SJSA1 (cell line): ENCODE measurements around the gene MSRB3. TPM values are rescaled to one million over a fixed set of nuclear protein-coding genes. Genes with fewer than 3 reads are reported as not detected.
A peak's percentile ranks its signal among the peaks of the same experiment; 100 is the strongest.

Experiments used
- DNase-seq, 2 experiments: peaks; one replicate each; pipeline ENCODE4 v3.0.0-alpha.2; 2015 to 2020; ENCODE audit warnings: low spot score in 2 of 2, low read depth in 1 of 2
- H3K27ac ChIP-seq: fragments of 250-450 bp; sonication (Bioruptor Pico); 2 replicates; pipeline ENCODE4 v1.5.1; 2020; ENCODE audit warnings: mild to moderate bottlenecking, moderate library complexity
- H3K27me3 ChIP-seq: fragments of 250-450 bp; sonication (Bioruptor Pico); replicated peaks from 2 replicates; pipeline ENCODE4 v1.5.1; 2020; ENCODE audit warnings: mild to moderate bottlenecking, moderate library complexity
- H3K36me3 ChIP-seq: fragments of 250-450 bp; sonication (Bioruptor Pico); 2 replicates; pipeline ENCODE4 v1.5.1; 2020; ENCODE audit warnings: mild to moderate bottlenecking
- H3K4me1 ChIP-seq: fragments of 250-450 bp; sonication (Bioruptor Pico); replicated peaks from 2 replicates; pipeline ENCODE4 v1.6.1; 2021; ENCODE audit warnings: mild to moderate bottlenecking
- H3K4me3 ChIP-seq: fragments of 250-450 bp; sonication (Bioruptor Pico); 2 replicates; pipeline ENCODE4 v1.5.1; 2020; ENCODE audit warnings: mild to moderate bottlenecking
- H3K9me3 ChIP-seq: fragments of 250-450 bp; sonication (Bioruptor Pico); replicated peaks from 2 replicates; pipeline ENCODE4 v1.5.1; 2020; ENCODE audit warnings: mild to moderate bottlenecking
- total RNA-seq: library from RNA; depleted of rRNA; stranded (reverse); fragments of >200 nt; shearing (Covaris generic); gene quantifications from 2 replicates; pipeline ENCODE4 v1.2.3, GENCODE V29; 2014

The MSRB3 gene
- total RNA-seq, 1 experiment from 2014 or later: 55.9 TPM

DNA sequence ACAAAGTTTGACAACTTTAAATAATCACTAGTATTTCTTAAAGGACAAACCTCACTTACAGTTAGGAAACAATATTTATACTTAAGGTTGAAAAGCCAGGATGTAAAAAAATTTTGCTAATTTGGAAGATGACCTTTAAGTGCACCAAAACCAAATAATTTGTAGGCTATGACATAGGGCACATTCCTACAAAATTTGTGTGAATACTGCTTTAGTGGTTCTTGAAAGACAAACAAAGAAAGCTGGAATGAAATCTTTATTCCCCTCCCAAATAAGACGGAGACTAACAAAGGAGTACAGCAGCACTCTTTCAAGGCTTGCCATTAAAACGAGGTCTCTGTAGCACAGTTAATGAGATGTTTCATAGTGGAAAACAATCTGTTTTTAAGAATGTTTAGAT lies 45.6 kb downstream of the MSRB3 start:
- Histone ChIP-seq H3K27ac (peak overlapping the region; percentile 4; the same call in 1 of the 2 replicates), H3K27me3 (no peaks in the 10 kb centered on the region), H3K9me3 (no peaks in the 10 kb centered on the region), H3K4me1 (peaks cover 40% of the 10 kb centered on the region), H3K36me3 (peaks cover 13% of the 10 kb centered on the region), H3K4me3 (no peak overlapping the region)
- DNase-seq: no peak

DNA sequence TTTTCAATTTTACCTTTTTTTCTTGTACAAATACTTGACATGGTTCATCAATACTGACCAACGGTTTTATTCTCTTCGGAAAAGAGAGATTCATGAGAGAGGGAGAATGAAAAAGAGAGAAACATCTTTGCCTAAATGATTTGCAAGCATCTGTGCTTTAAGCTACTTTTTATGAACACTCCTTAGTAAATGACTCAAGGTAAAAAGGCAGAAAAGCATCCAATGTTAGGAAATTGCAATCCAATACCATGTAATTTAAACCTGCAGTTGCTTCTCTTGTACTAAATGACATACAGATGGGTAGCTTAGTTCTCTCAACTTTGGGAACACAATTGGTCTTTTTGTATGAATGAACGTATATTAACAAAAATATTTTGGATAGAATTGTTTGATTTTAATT lies 46.1 kb downstream of the MSRB3 start:
- DNase-seq: no peak
- H3K27ac ChIP-seq: 0 out of 2 replicates have a peak overlapping the region, but pooled peaks have one; percentile 4
- peaks cover 40% of the 10 kb centered on the region for H3K4me1 ChIP-seq
- no peak overlapping the region for H3K4me3 ChIP-seq
- no peaks in the 10 kb centered on the region for H3K9me3 ChIP-seq
- no peaks in the 10 kb centered on the region for H3K27me3 ChIP-seq
- H3K36me3 ChIP-seq: peaks cover 17% of the 10 kb centered on the region

DNA sequence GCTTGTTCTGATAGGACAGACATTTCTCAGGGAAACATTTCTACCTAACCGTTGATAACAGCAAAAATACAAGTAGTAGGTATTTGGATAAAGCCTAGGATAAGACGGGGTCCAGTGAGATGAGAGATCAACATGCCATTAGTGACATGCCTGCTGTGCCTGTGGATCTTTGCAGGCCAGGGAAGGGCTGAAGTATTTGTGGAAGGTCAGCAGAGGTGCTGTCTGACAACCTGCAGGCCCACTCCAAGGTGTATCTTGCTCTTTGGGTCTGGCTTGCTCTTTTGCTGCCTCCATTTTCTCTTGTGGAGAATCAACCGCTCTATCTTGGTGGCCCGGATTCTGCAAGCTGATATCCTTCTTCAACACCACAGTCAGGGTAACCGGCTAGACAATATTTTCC lies 46.7 kb downstream of the MSRB3 start:
- H3K27ac ChIP-seq: no peak overlapping the region
- peaks cover 21% of the 10 kb centered on the region for H3K36me3 ChIP-seq
- peaks cover 45% of the 10 kb centered on the region for H3K4me1 ChIP-seq
- H3K9me3 ChIP-seq: no peaks in the 10 kb centered on the region
- H3K27me3 ChIP-seq: no peaks in the 10 kb centered on the region
- DNase-seq: no peak
- no peak overlapping the region for H3K4me3 ChIP-seq

DNA sequence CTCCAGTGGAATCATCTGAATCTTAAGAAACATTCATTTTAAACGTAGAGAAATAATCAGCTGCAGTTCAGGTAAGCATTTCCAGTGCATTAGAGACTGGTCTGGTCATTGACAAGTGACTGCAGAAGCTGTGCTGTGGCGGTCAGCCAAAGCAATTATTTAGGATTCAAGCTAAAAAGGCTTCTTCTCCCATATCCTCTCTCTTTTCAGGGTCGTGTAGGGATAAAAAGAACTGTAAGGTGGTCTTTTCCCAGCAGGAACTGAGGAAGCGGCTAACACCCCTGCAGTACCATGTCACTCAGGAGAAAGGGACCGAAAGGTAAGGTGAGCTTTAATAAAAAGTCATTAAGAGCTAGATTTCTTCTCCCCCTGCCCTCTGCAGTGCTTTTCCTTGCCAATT lies 48.1 kb downstream of the MSRB3 start:
- Histone ChIP-seq H3K9me3 (no peaks in the 10 kb centered on the region), H3K27ac (peak overlapping the region; percentile 78; the same call in 1 of the 2 replicates), H3K4me1 (peaks cover 47% of the 10 kb centered on the region), H3K36me3 (peaks cover 30% of the 10 kb centered on the region), H3K27me3 (no peaks in the 10 kb centered on the region), H3K4me3 (no peak overlapping the region)
- no peak for DNase-seq

DNA sequence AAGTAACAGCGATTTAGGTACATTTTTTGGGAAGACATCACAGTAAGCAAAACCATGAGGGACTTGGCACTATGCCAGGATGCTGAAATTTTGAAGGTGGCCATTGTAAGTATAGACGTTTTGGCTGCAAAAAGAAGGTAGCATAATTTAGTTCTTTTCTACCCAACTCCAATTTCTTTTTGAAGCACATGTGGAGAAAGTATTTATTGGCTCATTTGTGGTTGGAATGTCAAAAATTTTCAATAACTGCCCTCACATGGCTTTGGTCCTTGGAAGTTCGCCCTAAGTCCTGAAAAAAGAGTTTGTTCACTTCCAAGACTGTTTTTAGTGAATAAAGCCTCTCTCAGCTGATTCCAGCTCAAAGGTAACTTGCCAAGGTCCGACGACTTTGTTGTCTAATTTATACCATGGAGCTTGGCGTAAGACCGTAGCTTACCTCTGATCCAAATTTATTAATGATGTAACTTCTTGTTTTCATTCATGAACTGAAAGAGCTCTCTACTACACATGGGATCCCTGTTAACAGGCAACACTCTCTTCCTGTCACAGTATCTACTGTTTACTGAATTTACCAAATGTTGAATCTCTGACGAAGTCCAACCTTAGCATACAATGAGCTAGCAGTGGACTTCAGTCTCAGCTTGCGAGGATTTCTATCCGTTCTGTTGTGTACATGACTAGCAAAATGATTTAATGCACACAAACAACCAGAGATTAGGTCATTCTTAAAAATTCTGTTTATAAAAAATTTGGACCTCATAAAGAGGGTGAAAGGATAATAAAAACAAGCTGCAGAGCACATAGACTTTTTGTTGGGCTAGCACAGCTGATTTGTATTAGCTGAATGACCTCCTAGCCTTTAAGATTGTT lies 49.0 kb downstream of the MSRB3 start:
- Histone ChIP-seq H3K4me3 (no peak overlapping the region), H3K36me3 (peaks cover 31% of the 10 kb centered on the region), H3K27me3 (no peaks in the 10 kb centered on the region), H3K27ac (peak overlapping the region; percentile 78), H3K4me1 (peaks cover 47% of the 10 kb centered on the region), H3K9me3 (no peaks in the 10 kb centered on the region)
- DNase-seq: peak in 1 of 2 experiments; percentile 61

DNA sequence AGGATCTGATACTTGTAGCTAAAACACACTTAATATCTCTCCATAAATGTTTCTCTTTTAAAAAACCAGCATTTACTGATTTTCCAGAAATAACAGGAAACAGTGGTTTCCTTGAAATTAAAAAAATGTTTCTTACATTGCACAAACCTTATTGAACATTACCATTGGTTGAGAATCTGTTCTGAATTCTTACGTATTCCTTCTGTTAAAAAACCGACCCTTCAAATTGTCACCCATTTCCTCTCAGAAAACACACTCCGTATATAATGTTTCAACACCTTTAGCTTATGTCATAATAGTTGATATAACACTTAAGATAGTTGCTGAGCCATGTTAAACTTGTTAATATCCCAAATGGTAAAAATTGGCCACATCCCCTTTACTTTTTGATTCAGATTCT lies 51.2 kb downstream of the MSRB3 start:
- no peaks in the 10 kb centered on the region for H3K9me3 ChIP-seq
- H3K27ac ChIP-seq: no peak overlapping the region
- H3K27me3 ChIP-seq: no peaks in the 10 kb centered on the region
- peaks cover 36% of the 10 kb centered on the region for H3K4me1 ChIP-seq
- DNase-seq: no peak
- H3K36me3 ChIP-seq: peaks cover 33% of the 10 kb centered on the region
- H3K4me3 ChIP-seq: no peak overlapping the region

DNA sequence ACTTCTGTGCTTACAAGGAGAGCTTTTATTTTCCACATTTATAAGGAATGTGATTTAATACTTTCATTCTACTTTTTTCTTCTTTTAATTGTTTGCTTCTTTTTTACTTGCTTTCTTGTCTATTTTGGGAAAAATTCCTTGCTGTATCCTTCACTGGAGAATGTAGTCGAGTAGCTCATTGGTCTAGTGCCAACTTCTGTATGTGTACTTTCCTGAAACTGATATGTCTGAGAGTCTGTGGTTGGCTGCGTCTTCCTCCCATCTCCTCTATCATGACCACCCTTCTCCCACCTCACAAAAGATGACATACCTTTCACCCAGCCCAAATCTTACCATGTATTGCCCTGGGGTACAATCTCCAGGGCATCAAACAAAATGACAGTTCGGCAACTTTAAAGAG lies 51.8 kb downstream of the MSRB3 start:
- no peak overlapping the region for H3K27ac ChIP-seq
- peaks cover 33% of the 10 kb centered on the region for H3K36me3 ChIP-seq
- H3K27me3 ChIP-seq: no peaks in the 10 kb centered on the region
- H3K9me3 ChIP-seq: no peaks in the 10 kb centered on the region
- DNase-seq: no peak
- peaks cover 42% of the 10 kb centered on the region for H3K4me1 ChIP-seq
- H3K4me3 ChIP-seq: no peak overlapping the region

DNA sequence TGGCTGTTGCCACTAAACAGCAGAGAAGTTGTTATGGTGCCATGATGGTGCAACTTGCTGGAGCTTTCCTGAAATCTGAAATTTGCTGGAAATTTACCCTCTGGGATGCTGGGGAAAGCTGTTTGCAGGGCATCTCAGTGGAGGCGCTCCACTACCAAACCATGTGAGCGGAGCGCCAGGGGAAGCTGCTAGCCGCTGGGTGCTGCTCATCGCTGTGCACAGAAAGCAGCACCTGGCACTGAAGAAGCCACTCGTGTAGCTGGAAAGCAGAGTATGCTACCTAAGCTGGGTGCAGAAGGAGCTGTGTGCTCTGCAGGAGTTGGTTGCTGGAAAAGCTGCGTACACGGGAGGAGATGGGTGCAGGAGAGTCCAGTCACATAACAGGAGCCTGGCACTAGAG lies 53.0 kb downstream of the MSRB3 start:
- H3K36me3 ChIP-seq: peaks cover 33% of the 10 kb centered on the region
- H3K27ac ChIP-seq: no peak overlapping the region
- no peaks in the 10 kb centered on the region for H3K27me3 ChIP-seq
- no peak for DNase-seq
- no peak overlapping the region for H3K4me3 ChIP-seq
- H3K4me1 ChIP-seq: peaks cover 52% of the 10 kb centered on the region
- H3K9me3 ChIP-seq: no peaks in the 10 kb centered on the region

DNA sequence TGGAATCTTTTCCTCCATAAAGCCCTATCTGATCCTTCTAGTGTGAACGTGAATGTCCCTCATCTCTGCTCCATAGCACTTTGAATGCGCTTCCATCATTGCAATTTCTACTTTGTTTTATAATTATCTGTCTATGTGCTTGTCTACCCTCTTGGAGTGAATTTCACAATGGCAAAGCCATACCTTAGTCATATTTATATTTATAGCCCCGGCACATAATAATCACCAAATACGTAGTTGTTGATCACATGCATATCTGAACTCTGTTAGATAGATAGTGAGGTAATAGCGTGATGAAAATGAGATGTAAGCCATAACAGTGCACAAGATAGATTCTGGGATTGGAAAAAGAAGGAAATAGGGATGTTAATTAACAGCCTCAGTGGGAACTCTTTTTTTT lies 55.2 kb downstream of the MSRB3 start:
- Histone ChIP-seq H3K27ac (no peak overlapping the region), H3K27me3 (no peaks in the 10 kb centered on the region), H3K4me3 (no peak overlapping the region), H3K9me3 (no peaks in the 10 kb centered on the region), H3K36me3 (peaks cover 30% of the 10 kb centered on the region), H3K4me1 (peaks cover 33% of the 10 kb centered on the region)
- no peak for DNase-seq

DNA sequence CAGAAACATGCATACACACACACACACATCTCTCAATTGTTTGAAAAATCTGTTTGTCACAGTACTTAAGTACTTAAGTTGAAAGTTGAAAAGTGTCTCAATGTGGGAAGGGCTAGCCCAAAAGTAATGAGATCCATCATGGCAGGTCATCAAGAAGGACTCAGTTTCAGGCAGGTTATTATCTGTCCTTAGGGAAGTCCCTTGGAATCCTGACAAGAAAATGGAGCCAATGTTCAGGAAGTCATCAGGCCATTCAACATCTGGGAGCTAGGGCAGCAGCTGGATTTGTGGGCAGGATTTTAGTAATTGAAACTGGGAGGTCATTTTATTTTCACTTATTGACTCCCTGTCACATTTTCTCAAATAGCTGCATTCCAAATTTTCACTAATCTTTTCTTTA lies 56.0 kb downstream of the MSRB3 start:
- no peak for DNase-seq
- H3K9me3 ChIP-seq: no peaks in the 10 kb centered on the region
- H3K36me3 ChIP-seq: peaks cover 23% of the 10 kb centered on the region; the same call in 1 of the 2 replicates
- no peaks in the 10 kb centered on the region for H3K27me3 ChIP-seq
- no peak overlapping the region for H3K4me3 ChIP-seq
- H3K27ac ChIP-seq: peak overlapping the region; percentile 64; the same call in 1 of the 2 replicates
- H3K4me1 ChIP-seq: peaks cover 33% of the 10 kb centered on the region

DNA sequence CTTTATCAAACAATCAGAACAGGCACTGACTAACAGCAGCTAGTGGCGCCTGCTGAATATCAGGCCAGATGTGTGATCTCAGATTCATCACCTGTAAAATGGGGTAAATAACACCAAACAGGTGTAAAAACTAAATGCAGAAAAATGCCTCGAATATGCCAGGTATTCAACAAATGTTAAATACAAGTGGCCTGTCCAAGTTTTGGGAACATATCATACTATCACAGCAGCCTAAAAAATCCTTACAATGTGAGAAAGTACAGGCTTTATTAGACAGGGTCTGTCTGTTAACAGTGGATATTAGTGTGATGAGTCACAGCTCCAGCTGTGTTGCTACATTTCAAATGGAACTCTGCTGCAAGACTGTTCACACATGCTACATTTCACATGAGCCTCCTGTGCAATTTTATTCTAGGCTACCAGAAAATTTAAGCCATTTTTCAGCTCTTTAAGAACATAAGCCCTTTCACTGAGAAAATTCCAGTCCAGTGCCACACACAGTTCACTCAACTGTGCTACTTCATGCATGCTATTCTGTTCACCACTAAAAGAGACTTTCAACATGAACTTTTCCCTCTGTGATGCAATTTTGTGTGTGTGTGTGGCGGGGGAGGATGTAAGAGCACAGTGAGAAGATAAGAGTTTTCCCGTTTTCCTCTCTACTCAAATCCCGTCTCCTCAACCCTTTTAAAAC lies 56.7 kb downstream of the MSRB3 start:
- peaks cover 28% of the 10 kb centered on the region for H3K4me1 ChIP-seq
- DNase-seq: peak; percentile 47 to 70
- H3K27ac ChIP-seq: peak overlapping the region; percentile 64
- H3K27me3 ChIP-seq: no peaks in the 10 kb centered on the region
- no peak overlapping the region for H3K4me3 ChIP-seq
- no peaks in the 10 kb centered on the region for H3K9me3 ChIP-seq
- peaks cover 18% of the 10 kb centered on the region; the same call in 1 of the 2 replicates for H3K36me3 ChIP-seq

DNA sequence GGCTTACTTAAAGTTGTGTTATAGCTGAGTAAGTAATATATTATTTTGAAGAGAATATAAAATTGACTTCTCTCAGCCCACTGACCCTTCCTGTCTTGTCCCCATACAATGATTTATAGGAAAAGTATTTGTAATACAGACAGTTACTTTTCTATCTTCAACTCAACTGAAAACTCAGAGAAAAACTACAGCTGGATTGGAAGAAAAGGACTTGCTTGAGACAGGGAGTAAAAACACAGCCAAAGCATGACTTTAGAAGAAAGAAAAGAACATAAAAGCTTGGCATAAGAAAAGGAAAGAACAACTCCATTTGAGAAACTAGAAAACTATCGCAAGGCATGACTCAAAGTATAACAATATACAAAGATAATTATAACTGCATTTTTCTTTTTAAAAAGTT lies 57.5 kb downstream of the MSRB3 start:
- Histone ChIP-seq H3K27me3 (no peaks in the 10 kb centered on the region), H3K9me3 (no peaks in the 10 kb centered on the region), H3K36me3 (peaks cover 12% of the 10 kb centered on the region; the same call in 1 of the 2 replicates), H3K4me1 (peaks cover 26% of the 10 kb centered on the region), H3K27ac (peak overlapping the region; percentile 64), H3K4me3 (no peak overlapping the region)
- DNase-seq: no peak

DNA sequence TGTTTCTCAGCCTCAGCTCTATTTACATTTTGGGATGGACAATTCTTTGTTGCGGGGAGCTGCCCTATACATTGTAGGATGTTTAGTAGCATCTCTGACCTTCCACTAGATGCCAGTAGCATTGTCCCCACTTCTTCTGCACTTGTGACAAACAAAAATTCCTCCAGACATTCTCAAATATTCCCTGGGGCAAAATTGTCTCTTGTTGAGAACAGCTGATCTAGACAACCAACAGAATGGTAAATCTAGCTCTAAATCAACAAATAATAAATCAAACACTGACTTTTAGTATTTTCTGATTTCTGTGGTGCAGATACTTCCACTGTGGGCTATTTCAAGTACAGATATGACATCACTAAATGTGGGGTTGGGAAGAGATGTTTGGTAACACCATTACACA lies 60.7 kb downstream of the MSRB3 start:
- H3K36me3 ChIP-seq: peaks cover 6% of the 10 kb centered on the region; the same call in 1 of the 2 replicates
- H3K27ac ChIP-seq: no peak overlapping the region
- H3K9me3 ChIP-seq: no peaks in the 10 kb centered on the region
- no peaks in the 10 kb centered on the region for H3K27me3 ChIP-seq
- H3K4me3 ChIP-seq: no peak overlapping the region
- no peak for DNase-seq
- H3K4me1 ChIP-seq: peaks cover 22% of the 10 kb centered on the region

DNA sequence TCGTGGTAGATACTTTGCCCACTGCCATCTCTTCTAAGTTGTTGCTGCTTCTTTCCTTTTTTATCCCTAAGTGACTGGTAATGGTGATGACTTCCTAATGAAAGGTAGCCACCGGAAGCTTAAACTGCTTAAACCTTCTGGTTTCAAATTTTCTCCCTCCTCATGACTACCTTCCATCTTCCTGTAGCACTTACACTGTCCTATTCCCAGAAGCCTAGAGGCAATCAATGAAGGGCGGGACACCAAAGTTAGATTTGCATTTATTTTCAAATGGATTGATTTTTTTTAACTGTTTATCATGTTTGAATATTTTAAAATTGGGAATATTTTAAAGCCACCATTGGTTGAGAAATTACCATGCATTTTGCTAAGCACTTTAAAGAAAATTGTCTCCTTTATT lies 64.7 kb downstream of the MSRB3 start:
- DNase-seq: no peak
- Histone ChIP-seq H3K4me3 (no peak overlapping the region), H3K27me3 (no peaks in the 10 kb centered on the region), H3K36me3 (no peaks in the 10 kb centered on the region; the same call in 1 of the 2 replicates), H3K27ac (no peak overlapping the region), H3K9me3 (no peaks in the 10 kb centered on the region), H3K4me1 (no peaks in the 10 kb centered on the region; the same call in 1 of the 2 replicates)
